GM21526 (cell line): Measurements from ENCODE around the gene RAB7A.

ENCODE experiments used
- ATAC-seq: cut with Tn5 transposase; IDR thresholded peaks from one replicate; pipeline ENCODE4 v1.9.1; 2021; ENCODE audit warnings: moderate library complexity; ENCODE audit not compliant: unreplicated experiment, low FRiP score

RAB7A gene

GRCh38 chr3:128726023-128727016 is at the start of gene RAB7A:
TSS of gene RAB7A (plus strand) at chr3:128726183. CDS start at chr3:128795368, 69,185 bp downstream.
- peak; percentile 91 for ATAC-seq

- no peak for ATAC-seq
Observed at GRCh38 chr3:128679338-128679737, 46.6 kb upstream of the RAB7A start.

GRCh38 chr3:128680603-128681368 is 45.2 kb upstream of the RAB7A start:
- peak; percentile 85 for ATAC-seq

GRCh38 chr3:128681369-128681829 is 44.6 kb upstream of the RAB7A start:
- ATAC-seq, result no peak

- no peak for ATAC-seq
Observed at GRCh38 chr3:128683957-128684356, 42.0 kb upstream of the RAB7A start.

DNA sequence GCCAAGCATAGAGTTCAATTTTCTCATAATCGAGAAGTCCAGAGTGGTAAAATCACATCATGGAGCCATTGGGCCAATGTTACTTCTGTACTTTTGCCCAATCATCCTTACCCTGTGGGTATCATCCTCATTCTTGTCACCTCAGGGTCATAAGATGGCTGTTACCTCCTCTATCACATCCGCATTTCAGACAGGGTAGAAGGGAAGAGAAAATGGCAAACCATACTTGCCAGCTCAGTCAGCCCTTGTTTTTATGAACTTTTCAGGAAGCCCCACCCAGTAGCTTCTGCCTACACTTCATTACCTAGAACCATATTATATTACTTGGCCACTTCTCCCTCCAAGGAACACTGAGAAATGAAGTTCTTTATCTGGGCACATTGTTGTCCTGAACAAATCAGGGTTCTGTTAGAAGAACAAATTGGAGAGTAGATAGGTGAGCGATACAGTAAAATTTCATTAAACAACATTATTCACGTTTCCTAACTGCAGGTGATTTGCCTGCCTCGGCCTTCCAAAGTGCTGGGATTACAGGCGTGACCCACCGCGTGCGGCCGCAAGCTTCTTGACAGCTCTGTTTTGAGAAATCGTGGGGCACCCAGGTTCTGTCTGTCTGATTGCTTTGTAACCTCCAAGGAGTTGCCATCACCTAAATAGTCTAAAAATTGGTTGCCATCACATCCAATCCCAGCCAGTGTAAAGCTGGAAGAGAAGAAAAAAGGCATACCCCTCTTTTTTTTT is 40.8 kb upstream of the RAB7A start:
- no peak for ATAC-seq

GRCh38 chr3:128686465-128686864 is 39.5 kb upstream of the RAB7A start:
- no peak for ATAC-seq

GRCh38 chr3:128689060-128689459 is 36.9 kb upstream of the RAB7A start:
- no peak for ATAC-seq

- no peak for ATAC-seq
Observed at GRCh38 chr3:128693696-128694095, 32.3 kb upstream of the RAB7A start.

DNA sequence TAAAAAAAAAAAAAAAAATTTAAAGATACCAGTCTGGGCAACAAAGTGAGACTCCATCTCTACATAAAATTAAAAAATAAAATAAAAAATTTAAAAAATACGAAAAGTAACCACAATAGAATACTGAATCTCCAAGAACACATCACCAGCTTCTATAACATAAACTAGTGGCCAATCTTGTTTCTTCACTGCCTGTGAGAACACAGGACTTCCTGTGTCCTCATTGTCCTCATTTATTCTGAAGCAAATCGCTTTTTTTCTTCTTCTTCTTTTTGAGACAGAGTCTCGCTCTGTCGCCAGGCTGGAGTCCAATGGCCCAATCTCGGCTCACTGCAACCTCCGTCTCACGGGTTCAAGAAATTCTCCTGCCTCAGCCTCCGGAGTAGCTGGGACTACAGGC is 28.6 kb upstream of the RAB7A start:
- ATAC-seq, result no peak

- ATAC-seq, result no peak
Observed at GRCh38 chr3:128698211-128699047, 27.6 kb upstream of the RAB7A start.

DNA sequence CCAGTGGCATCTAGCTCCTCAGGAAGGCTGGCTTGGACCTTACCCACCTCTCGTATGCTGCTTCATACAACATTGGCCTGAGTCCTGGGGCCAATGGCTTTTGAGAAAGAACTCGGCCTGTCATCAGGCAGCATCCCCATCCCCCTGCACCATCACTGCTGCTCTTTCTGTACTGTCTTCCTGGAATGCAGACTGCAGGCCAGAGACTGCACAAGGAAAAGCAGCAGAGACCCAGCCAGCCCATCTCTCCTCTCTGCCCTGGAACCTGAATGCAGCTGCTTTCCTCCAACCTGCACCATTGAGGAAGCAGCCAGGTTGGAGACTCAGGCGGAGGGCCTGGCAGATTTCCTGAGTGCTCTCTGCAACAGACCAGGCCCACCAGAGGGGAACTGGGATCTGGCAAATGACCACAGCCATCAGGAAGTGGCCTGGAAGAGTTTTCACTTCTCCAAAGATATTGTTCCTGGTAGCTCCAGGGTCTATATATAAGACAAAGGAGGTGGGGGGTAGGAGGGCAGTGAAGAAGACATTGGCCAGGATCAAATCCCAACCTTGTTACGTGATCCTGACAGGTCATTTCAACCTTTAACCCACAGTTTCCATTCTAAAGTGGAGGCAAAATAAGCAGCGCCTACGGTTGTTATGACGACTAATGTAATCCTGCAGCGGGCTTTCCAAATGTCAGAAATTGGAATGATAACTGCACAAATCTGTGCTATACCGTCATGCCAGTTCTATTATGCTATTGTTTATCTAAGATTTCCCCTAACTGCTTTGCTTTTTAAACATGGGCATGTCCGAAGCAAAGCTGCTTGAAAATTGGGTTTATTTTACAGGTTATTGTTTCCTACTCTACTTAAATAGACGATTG is 24.4 kb upstream of the RAB7A start:
- no peak for ATAC-seq

- no peak for ATAC-seq
Observed at GRCh38 chr3:128702391-128702790, 23.6 kb upstream of the RAB7A start.

DNA sequence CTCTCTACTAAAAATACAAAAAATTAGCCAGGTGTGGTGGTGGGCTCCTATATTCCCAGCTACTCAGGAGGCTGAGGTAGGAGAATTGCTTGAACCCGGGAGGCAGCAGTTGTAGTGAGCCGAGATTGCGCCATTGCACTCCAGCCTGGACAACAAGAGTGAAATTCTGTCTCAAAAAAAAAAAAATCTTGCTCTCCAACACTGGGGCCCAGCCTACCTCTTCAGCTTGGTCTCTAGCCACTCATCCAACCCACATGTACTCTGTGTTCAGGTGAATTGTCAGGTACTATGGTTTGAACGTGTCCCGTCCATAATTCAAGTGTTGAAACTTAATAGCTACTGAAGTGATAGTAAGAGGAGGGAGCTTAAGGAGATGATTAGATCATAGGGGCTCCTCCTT is 22.4 kb upstream of the RAB7A start:
- no peak for ATAC-seq

- no peak for ATAC-seq
Observed at GRCh38 chr3:128706086-128706615, 19.8 kb upstream of the RAB7A start.

GRCh38 chr3:128707928-128708494 is 18.0 kb upstream of the RAB7A start:
- no peak for ATAC-seq

DNA sequence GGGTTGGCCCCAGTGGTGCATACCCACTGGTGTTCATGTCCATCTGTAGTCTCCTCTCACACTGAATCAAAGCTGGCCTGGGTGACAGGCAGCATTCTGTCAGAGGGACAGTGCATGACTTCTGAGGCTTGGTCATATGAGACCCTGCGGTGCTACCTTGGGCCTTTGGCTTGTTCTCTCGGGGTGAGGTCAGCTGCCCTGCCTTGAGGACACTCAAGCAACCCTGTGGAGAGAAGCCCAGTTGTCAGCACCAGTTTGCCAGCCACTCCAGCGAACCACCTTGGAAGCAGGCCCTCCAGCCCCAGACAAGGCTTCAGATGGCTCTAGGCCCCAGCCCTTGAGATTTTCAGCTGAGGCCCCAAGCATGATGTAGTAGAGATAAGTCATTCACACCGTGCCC is 16.9 kb upstream of the RAB7A start:
- ATAC-seq, result no peak

DNA sequence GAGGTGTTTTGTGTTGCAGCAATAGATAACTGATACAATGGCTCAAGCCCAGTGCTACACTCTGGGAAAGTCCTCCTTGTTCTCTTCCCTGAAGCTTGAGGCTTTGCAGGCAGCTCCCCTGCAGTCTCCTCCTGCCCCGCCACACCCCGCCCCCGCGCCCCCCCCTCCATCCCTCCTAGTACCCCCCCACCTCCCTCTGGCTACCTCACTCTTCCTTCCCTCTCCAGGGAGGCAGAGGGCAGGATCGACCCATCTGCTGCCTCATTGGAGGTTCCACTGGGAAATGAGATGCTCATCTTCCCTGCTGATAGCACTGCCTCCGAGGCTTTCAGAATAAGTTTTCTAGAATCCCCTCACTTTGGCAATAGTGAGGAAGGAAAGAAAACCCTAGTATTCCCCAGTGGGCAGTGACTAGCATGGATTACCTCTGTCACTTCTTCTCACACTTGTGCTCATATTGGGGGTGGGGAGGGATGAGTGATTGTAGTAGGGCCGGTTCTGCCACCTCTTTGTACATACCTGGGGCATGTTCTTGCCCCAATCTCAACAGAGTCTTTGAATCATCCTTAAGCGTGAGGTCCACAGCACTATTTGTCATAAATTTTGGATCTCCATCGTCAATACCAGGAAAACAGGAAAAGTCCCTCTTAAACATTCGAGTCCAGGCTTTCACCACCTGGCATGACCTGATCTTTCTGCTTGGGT is 16.3 kb upstream of the RAB7A start:
- no peak for ATAC-seq
